ENCODE data around the gene TRMT13.

Gene TRMT13

DNA sequence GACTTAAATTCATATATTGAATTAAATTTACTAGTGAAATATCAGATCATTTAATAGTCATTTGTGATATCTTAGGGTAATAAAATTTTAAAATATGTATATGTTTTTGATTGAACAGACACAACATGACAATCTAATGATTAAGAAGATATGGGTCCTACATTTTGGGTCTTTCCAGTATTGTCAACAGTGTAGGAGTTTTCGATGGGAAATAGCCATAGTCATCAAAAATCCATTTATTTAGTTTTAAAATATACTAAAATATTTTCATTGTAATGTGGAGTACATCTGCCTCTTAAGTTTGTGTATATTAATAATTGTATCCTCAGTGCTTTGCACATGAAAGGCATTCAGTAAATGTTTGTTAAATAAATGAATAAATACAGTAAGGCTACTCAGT lies 14.0 kb downstream of the TRMT13 start:
- TF ChIP-seq POLR2A (IDR thresholded peaks at IDR 0.05; ENCODE audit: low read depth, low read length) (no peak), POU2F2 (IDR thresholded peaks at IDR 0.05; ENCODE audit: low read depth, low read length) (no peak), TAF1 (IDR thresholded peaks at IDR 0.05; ENCODE audit: low read depth, low read length) (no peak), SPI1 (IDR thresholded peaks at IDR 0.05; ENCODE audit: low read depth, low read length) (no peak), PAX5 (IDR thresholded peaks at IDR 0.05; ENCODE audit: insufficient read depth, low read length, severe bottlenecking) (no peak)
- DNase-seq (ENCODE audit: insufficient read length, low spot score) (no peak), FAIRE-seq (no peak)

DNA sequence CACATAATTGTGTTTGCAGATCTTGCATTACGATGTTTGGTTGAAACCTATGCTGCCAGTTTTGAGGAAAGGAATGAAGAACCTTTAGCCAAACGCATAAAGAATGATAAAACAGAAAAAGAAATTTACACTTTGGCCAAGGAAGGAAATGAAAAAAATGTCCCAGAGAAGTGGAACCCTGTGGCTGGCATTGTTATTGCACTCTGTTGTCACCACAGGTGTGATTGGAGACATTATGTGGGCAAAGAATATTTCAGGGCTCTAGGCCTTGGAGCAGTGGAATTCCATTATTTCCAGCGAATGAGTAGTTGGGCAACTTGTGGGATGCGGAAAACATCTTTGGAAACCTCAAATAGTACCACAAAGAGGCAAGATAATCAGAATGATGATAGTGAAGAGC lies 14.9 kb downstream of the TRMT13 start:
- TF ChIP-seq SPI1 (IDR thresholded peaks at IDR 0.05; ENCODE audit: low read depth, low read length): no peak
- no peak for TF ChIP-seq POU2F2 (IDR thresholded peaks at IDR 0.05; ENCODE audit: low read depth, low read length)
- no peak for TF ChIP-seq POLR2A (IDR thresholded peaks at IDR 0.05; ENCODE audit: low read depth, low read length)
- no peak for TF ChIP-seq TAF1 (IDR thresholded peaks at IDR 0.05; ENCODE audit: low read depth, low read length)
- TF ChIP-seq POLR2AphosphoS5 (IDR thresholded peaks at IDR 0.05; ENCODE audit: low read depth, low read length): no peak
- TF ChIP-seq PAX5 (IDR thresholded peaks at IDR 0.05; ENCODE audit: insufficient read depth, low read length, severe bottlenecking): no peak
- FAIRE-seq (no peak), DNase-seq (ENCODE audit: insufficient read length, low spot score) (no peak)

DNA sequence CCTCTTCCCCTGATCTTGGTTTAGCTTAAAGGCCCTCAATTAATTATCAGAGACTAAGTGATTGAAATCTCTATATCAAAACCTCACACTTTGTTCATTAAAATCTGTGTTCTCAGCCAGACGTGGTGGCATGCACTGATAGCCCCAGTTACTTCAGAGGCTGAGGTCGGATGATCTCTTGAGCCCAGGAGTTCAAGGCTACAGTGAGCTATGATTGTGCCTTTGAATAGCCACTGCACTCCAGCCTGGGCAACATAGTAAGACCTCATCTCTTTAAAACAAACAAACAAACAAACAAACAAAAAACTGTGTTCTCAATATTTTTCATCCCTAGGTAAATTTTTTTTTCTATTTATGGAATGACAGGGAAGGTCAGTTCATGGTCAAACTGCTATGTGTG lies 18.7 kb downstream of the TRMT13 start:
- no peak for FAIRE-seq
- no peak for DNase-seq (ENCODE audit: insufficient read length, low spot score)
- TF ChIP-seq TAF1 (IDR thresholded peaks at IDR 0.05; ENCODE audit: low read depth, low read length) (no peak), SPI1 (IDR thresholded peaks at IDR 0.05; ENCODE audit: low read depth, low read length) (no peak), POLR2AphosphoS5 (IDR thresholded peaks at IDR 0.05; ENCODE audit: low read depth, low read length) (no peak), PAX5 (IDR thresholded peaks at IDR 0.05; ENCODE audit: insufficient read depth, low read length, severe bottlenecking) (no peak), POLR2A (IDR thresholded peaks at IDR 0.05; ENCODE audit: low read depth, low read length) (no peak), POU2F2 (IDR thresholded peaks at IDR 0.05; ENCODE audit: low read depth, low read length) (no peak)

DNA sequence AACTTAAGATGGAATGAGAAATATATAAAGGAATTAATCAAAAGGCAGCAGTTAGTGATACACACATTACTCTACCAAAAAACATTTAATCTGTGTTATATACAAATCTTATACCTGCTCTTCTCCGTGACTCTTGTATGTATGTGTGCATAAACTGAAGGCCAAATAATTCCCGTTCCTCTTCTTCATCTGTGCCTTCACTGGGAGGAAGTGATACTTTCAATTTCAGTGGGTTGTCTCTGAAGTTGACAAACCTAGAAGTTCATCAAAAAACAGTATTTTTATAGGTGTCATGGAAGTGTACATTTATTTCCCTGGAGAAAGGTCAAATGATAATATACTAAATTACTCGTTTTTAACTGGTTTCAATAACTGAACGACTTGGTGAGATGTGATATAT lies 19.3 kb downstream of the TRMT13 start:
- FAIRE-seq (peak; percentile 92), DNase-seq (ENCODE audit: insufficient read length, low spot score) (no peak)
- TF ChIP-seq SPI1 (IDR thresholded peaks at IDR 0.05; ENCODE audit: low read depth, low read length) (peak; percentile 97), POU2F2 (IDR thresholded peaks at IDR 0.05; ENCODE audit: low read depth, low read length) (no peak), POLR2A (IDR thresholded peaks at IDR 0.05; ENCODE audit: low read depth, low read length) (no peak), TAF1 (IDR thresholded peaks at IDR 0.05; ENCODE audit: low read depth, low read length) (no peak)

DNA sequence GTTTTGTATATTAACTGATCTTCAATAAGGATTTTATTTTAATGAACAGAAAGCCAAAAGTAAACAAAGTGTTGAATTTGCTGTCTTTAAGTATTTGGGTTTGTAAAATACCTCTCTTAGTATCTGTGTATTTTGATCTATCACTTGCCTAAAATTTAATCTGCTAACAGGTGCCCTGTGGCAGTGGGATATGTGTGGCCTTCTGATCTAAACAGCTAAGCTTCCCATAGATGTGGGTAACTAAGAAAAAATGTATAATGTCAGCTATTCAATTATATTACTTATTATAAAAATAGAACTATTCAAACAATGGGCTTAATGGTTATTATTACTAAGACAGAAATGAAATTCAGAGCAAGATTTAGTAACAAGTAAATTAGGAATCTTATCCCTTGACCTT lies 29.9 kb downstream of the TRMT13 start:
- no peak for DNase-seq (ENCODE audit: insufficient read length, low spot score)
- no peak for FAIRE-seq
- TF ChIP-seq SPI1 (IDR thresholded peaks at IDR 0.05; ENCODE audit: low read depth, low read length): no peak
- TF ChIP-seq POLR2A (IDR thresholded peaks at IDR 0.05; ENCODE audit: low read depth, low read length): no peak
- TF ChIP-seq POU2F2 (IDR thresholded peaks at IDR 0.05; ENCODE audit: low read depth, low read length): no peak
- TF ChIP-seq TAF1 (IDR thresholded peaks at IDR 0.05; ENCODE audit: low read depth, low read length): no peak
- TF ChIP-seq PAX5 (IDR thresholded peaks at IDR 0.05; ENCODE audit: insufficient read depth, low read length, severe bottlenecking): no peak
- TF ChIP-seq POLR2AphosphoS5 (IDR thresholded peaks at IDR 0.05; ENCODE audit: low read depth, low read length): no peak

DNA sequence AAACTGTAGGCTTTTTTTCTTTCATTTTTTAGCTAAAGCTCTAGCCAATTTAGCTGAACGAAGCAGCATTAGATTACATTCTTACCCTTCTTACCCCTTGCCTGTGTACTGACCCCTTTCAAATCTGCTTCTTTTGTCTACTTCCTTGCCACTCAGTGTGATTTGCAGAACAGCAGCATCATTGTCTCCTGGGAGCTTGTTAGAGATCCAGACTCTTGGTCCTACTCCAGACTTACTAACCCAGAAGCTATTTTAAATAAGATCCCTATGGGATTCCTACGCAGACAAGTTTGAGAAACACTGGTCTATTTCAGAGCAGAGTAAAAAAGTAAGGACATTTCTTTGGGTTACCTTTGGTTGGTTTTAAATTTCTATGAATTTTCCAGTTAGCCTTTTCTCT lies 31.3 kb downstream of the TRMT13 start:
- TF ChIP-seq TAF1 (IDR thresholded peaks at IDR 0.05; ENCODE audit: low read depth, low read length) (no peak), POLR2A (IDR thresholded peaks at IDR 0.05; ENCODE audit: low read depth, low read length) (no peak), PAX5 (IDR thresholded peaks at IDR 0.05; ENCODE audit: insufficient read depth, low read length, severe bottlenecking) (no peak), POLR2AphosphoS5 (IDR thresholded peaks at IDR 0.05; ENCODE audit: low read depth, low read length) (no peak), POU2F2 (IDR thresholded peaks at IDR 0.05; ENCODE audit: low read depth, low read length) (no peak), SPI1 (IDR thresholded peaks at IDR 0.05; ENCODE audit: low read depth, low read length) (no peak)
- DNase-seq (ENCODE audit: insufficient read length, low spot score) (no peak), FAIRE-seq (no peak)

DNA sequence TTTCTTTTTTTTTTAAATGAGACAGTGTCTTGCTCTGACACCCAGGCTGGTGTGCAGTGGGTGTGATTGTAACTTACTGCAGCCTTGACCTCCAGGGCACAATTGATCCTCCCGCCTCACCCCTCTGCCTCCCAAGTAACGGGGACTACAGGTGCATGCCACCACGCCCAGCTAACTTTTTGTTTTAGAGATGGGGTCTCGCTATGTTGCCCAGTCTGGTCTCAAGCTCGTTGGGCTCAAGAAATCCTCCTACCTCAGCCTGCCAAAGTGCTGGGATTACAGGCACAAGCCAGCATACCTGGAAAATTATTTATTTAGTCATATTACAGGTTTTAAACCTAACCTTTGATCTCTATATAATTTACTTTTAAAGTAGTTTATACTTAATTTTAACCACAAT lies 31.7 kb downstream of the TRMT13 start:
- DNase-seq (ENCODE audit: insufficient read length, low spot score): no peak
- FAIRE-seq: no peak
- TF ChIP-seq TAF1 (IDR thresholded peaks at IDR 0.05; ENCODE audit: low read depth, low read length) (no peak), PAX5 (IDR thresholded peaks at IDR 0.05; ENCODE audit: insufficient read depth, low read length, severe bottlenecking) (no peak), POU2F2 (IDR thresholded peaks at IDR 0.05; ENCODE audit: low read depth, low read length) (no peak), SPI1 (IDR thresholded peaks at IDR 0.05; ENCODE audit: low read depth, low read length) (no peak), POLR2AphosphoS5 (IDR thresholded peaks at IDR 0.05; ENCODE audit: low read depth, low read length) (no peak), POLR2A (IDR thresholded peaks at IDR 0.05; ENCODE audit: low read depth, low read length) (no peak)

DNA sequence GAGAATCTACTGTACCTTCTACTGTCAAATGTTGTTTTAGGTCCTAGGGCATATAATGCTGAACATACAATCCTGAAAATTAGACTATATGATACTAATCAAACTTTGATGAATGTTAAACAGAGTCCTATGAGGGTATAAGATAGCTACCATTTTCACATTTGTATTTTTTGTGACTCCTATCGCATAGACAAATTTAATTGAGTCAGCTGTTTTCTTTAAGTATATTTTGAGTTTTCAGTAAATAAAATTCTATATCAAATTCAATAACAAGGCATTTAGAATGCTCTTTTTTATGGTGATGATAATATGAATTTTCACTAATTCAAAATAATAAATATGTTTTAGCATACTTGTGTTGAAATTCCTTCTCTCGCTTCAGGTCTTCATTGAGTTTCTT lies 35.1 kb downstream of the TRMT13 start:
- FAIRE-seq (no peak), DNase-seq (ENCODE audit: insufficient read length, low spot score) (no peak)
- TF ChIP-seq POLR2AphosphoS5 (IDR thresholded peaks at IDR 0.05; ENCODE audit: low read depth, low read length) (no peak), POU2F2 (IDR thresholded peaks at IDR 0.05; ENCODE audit: low read depth, low read length) (no peak), PAX5 (IDR thresholded peaks at IDR 0.05; ENCODE audit: insufficient read depth, low read length, severe bottlenecking) (no peak), POLR2A (IDR thresholded peaks at IDR 0.05; ENCODE audit: low read depth, low read length) (no peak), TAF1 (IDR thresholded peaks at IDR 0.05; ENCODE audit: low read depth, low read length) (no peak), SPI1 (IDR thresholded peaks at IDR 0.05; ENCODE audit: low read depth, low read length) (no peak)

DNA sequence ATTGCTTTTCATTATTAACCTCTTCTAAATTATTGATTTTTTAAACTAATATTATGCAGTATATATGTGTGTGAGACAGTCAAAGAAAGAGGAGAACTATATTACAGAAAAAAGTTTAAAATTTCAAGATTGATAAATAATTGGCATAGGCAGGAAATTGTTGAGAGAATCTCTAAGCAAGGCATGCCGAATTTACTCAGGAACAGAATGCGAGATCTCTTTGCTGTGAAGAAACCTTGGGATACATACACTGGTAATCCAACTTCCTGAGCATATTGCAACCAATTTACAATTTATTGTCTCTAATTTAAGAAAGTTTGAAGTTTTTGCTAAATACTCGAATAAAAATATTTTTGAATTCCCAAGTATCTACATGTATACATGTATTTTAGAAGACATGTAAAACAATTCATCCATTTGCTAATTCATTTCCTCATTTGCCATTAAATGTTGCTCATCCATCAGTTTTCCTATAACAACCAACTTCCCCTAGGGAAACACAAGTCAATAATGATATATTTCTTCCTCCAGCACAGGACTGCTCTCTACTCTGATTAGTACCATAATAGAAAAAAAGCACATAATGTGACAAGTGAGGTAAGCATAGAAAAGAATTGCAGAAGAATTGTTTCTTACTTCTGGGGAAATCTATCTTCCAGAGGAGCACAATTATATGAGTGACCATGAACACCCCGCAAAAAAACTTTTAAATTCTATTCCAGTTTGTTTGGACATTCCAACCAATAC lies 44.5 kb downstream of the TRMT13 start:
- TF ChIP-seq PAX5 (IDR thresholded peaks at IDR 0.05; ENCODE audit: insufficient read depth, low read length, severe bottlenecking) (no peak), SPI1 (IDR thresholded peaks at IDR 0.05; ENCODE audit: low read depth, low read length) (no peak), POLR2AphosphoS5 (IDR thresholded peaks at IDR 0.05; ENCODE audit: low read depth, low read length) (no peak), TAF1 (IDR thresholded peaks at IDR 0.05; ENCODE audit: low read depth, low read length) (no peak)
- DNase-seq (ENCODE audit: insufficient read length, low spot score) (no peak), FAIRE-seq (no peak)

DNA sequence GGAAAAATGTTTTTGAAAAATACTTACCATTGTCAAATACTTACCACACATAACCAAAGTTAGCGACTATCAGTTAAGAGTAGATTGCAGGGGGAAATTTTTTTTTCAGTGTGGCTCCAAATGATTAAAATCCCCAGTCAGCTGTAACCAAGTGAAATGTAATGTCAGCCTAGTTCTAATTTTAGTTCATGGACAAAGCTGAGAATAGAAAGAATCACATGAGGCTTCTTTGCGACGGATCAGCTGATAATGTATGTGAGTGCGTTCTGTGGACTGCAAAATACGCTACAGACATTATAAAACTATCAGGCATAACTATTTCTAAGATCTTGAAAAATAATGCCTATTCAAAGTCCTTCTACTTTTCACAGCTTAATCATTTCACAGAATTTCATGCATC lies 45.1 kb downstream of the TRMT13 start, which contains the start of gene LRRC39:
Gene LRRC39, minus strand, starts transcription at position 166 of the 400 bp plus-strand sequence. CDS start 9,740 bp downstream, outside the sequence.
- no peak for FAIRE-seq
- TF ChIP-seq PAX5 (IDR thresholded peaks at IDR 0.05; ENCODE audit: insufficient read depth, low read length, severe bottlenecking): no peak
- TF ChIP-seq TAF1 (IDR thresholded peaks at IDR 0.05; ENCODE audit: low read depth, low read length): no peak
- TF ChIP-seq POLR2AphosphoS5 (IDR thresholded peaks at IDR 0.05; ENCODE audit: low read depth, low read length): no peak
- TF ChIP-seq POLR2A (IDR thresholded peaks at IDR 0.05; ENCODE audit: low read depth, low read length): no peak
- TF ChIP-seq SPI1 (IDR thresholded peaks at IDR 0.05; ENCODE audit: low read depth, low read length): no peak
- no peak for TF ChIP-seq POU2F2 (IDR thresholded peaks at IDR 0.05; ENCODE audit: low read depth, low read length)
- no peak for DNase-seq (ENCODE audit: insufficient read length, low spot score)
